Measurements from ENCODE around the gene THPO.

The THPO gene

DNA sequence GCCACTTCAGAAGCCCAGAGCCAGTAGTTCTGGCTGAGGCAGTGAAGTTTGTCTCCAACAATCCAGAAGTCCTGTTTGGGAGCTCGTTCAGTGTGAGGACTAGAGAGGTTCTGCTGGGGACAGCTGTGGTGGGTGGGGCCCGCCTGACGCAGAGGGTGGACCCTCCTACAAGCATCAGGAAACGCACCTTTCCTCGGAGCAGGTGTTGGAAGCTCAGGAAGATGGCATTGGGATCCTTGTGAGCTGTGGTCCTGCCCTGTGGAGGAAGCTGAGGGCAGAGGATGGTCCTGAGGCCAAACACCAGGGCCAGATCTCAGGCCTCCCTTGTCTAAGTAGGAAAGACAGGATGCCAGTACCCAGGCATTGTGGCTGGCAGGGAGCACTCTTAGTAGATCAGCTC, 5.1 kb downstream of the THPO start:
- H3K9me3 ChIP-seq (replicated peaks in 1 of 11), result no peaks in the 10 kb centered on the region
- TF ChIP-seq Cebpa-rat (IDR thresholded peaks at IDR 0.05), result no peak
- peaks cover 7 to 45% (median 34%) of the 10 kb centered on the region in 11 experiments; a peak in 18 of 22 replicates for H4K20me1 ChIP-seq
- H3K9ac ChIP-seq, result peak overlapping the region in 3 of 11 experiments; percentile 1 to 28 (median 9); a peak in 1 of 22 replicates
- peaks cover 19 to 30% (median 26%) of the 10 kb centered on the region in 11 experiments for H3K36me3 ChIP-seq
- peaks cover 0 to 15% (median 7%) of the 10 kb centered on the region in 10 experiments; a peak in 12 of 20 replicates for H3K4me1 ChIP-seq
- H3K4me2 ChIP-seq, result peak overlapping the region in 1 of 11 experiments; percentile 23; a peak in 2 of 22 replicates
- H3K27ac ChIP-seq, result no peak overlapping the region
- H3K4me3 ChIP-seq, result no peak overlapping the region
- H3K27me3 ChIP-seq, result peaks cover 8 to 22% (median 12%) of the 10 kb centered on the region in 11 experiments

DNA sequence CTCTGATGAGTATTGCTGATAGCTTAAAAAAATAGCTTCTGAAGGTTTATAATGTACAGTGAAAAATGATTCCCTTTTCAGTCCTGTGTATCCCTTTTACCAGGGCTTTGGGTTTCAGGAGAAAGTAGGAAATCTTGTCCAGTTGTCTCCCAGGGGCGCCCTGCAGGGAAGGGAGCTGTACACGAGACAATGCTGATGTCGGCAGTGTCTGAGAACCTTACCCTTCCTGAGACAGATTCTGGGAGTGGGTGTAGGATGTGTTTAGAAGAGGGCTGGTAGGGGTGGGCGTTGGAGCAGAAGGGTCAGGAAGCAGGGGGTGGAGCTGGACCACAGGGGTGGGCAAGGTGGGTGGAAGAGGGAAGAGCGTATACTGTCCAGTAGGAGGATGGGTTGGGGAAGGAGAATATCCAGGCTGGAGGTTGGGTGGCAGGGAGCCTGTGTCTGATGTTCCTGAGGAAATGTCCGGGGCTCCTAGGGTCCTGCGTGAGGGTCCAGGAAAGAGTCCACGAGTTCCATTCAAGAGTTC, 5.6 kb downstream of the THPO start:
- H3K4me1 ChIP-seq, result peaks cover 0 to 15% (median 5%) of the 10 kb centered on the region in 10 experiments; a peak in 11 of 20 replicates
- no peak overlapping the region for H3K4me3 ChIP-seq
- no peaks in the 10 kb centered on the region for H3K9me3 ChIP-seq (replicated peaks in 1 of 11)
- no peak overlapping the region for H3K27ac ChIP-seq
- peaks cover 24 to 36% (median 31%) of the 10 kb centered on the region in 11 experiments for H3K36me3 ChIP-seq
- no peak for TF ChIP-seq Cebpa-rat (IDR thresholded peaks at IDR 0.05)
- peak overlapping the region in 1 of 11 experiments; percentile 28; a peak in 1 of 22 replicates for H3K9ac ChIP-seq
- peaks cover 9 to 46% (median 36%) of the 10 kb centered on the region in 11 experiments; a peak in 18 of 22 replicates for H4K20me1 ChIP-seq
- peak overlapping the region in 2 of 11 experiments; percentile 21 to 23; a peak in 2 of 22 replicates for H3K4me2 ChIP-seq
- H3K27me3 ChIP-seq, result peaks cover 2 to 16% (median 7%) of the 10 kb centered on the region in 11 experiments; a peak in 21 of 22 replicates

GRCh38 chr3:184371570-184372018, 6.4 kb downstream of the THPO start:
- Histone ChIP-seq H3K27me3 (peaks cover 0 to 12% (median 0%) of the 10 kb centered on the region in 11 experiments; a peak in 5 of 22 replicates), H3K27ac (no peak overlapping the region), H3K4me2 (peak overlapping the region in 2 of 11 experiments; percentile 11 to 35; a peak in 1 of 22 replicates), H3K9ac (no peak overlapping the region), H3K9me3 (replicated peaks in 1 of 11) (no peaks in the 10 kb centered on the region), H3K36me3 (peaks cover 31 to 43% (median 39%) of the 10 kb centered on the region in 11 experiments), H4K20me1 (peaks cover 14 to 50% (median 41%) of the 10 kb centered on the region in 11 experiments; a peak in 18 of 22 replicates), H3K4me1 (peaks cover 0 to 18% (median 6%) of the 10 kb centered on the region in 10 experiments; a peak in 12 of 20 replicates), H3K4me3 (no peak overlapping the region)
- no peak for TF ChIP-seq Cebpa-rat (IDR thresholded peaks at IDR 0.05)

DNA sequence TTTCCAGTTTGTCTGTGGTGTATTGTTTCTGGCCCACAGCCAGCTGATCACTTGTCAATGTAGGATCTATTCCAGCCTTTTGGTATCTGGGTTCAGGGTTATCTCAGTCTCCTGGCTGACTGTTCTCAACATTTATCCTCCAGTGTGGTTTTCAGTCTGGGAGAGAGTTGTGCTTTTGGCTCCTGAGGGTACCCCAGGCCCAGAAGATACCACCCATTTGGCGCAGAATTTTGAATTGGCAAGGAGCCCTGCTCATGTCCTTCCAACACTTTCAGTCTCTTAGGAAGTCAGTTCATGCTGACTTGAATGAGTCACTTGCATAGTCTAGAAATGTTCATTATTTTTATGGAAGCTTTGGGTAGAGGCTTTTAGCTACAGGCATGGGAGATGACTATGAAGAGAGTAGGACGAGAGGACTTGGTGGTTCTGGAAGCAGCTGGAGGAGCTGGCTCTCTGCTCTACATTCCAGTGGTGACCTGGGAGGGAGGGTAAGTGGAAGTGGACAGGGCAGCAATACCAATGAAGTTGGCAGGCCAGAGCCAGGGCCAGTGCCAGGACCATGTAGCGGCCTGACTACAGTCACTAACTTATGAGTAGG, 9.3 kb downstream of the THPO start:
- peaks cover 52 to 69% (median 59%) of the 10 kb centered on the region in 11 experiments for H3K36me3 ChIP-seq
- no peak overlapping the region for H3K4me2 ChIP-seq
- no peak overlapping the region for H3K4me3 ChIP-seq
- H3K9ac ChIP-seq, result no peak overlapping the region; a peak in 2 of 22 replicates
- H3K27me3 ChIP-seq, result no peaks in the 10 kb centered on the region
- no peak overlapping the region for H3K27ac ChIP-seq
- no peaks in the 10 kb centered on the region for H3K9me3 ChIP-seq (replicated peaks in 1 of 11)
- no peak for TF ChIP-seq Cebpa-rat (IDR thresholded peaks at IDR 0.05)
- H4K20me1 ChIP-seq, result peaks cover 14 to 68% (median 58%) of the 10 kb centered on the region in 11 experiments; a peak in 19 of 22 replicates
- peaks cover 17 to 46% (median 28%) of the 10 kb centered on the region in 10 experiments for H3K4me1 ChIP-seq

- Histone ChIP-seq H3K9me3 (replicated peaks in 1 of 11) (no peaks in the 10 kb centered on the region), H3K27me3 (no peaks in the 10 kb centered on the region), H3K36me3 (peaks cover 52 to 69% (median 59%) of the 10 kb centered on the region in 11 experiments), H3K4me1 (peaks cover 18 to 46% (median 30%) of the 10 kb centered on the region in 10 experiments), H4K20me1 (peaks cover 14 to 68% (median 58%) of the 10 kb centered on the region in 11 experiments; a peak in 19 of 22 replicates), H3K27ac (no peak overlapping the region), H3K4me2 (no peak overlapping the region), H3K4me3 (no peak overlapping the region), H3K9ac (no peak overlapping the region)
- TF ChIP-seq Cebpa-rat (IDR thresholded peaks at IDR 0.05), result no peak
These were observed 9.9 kb downstream of the THPO start for GRCh38 chr3:184368116-184368515.

DNA sequence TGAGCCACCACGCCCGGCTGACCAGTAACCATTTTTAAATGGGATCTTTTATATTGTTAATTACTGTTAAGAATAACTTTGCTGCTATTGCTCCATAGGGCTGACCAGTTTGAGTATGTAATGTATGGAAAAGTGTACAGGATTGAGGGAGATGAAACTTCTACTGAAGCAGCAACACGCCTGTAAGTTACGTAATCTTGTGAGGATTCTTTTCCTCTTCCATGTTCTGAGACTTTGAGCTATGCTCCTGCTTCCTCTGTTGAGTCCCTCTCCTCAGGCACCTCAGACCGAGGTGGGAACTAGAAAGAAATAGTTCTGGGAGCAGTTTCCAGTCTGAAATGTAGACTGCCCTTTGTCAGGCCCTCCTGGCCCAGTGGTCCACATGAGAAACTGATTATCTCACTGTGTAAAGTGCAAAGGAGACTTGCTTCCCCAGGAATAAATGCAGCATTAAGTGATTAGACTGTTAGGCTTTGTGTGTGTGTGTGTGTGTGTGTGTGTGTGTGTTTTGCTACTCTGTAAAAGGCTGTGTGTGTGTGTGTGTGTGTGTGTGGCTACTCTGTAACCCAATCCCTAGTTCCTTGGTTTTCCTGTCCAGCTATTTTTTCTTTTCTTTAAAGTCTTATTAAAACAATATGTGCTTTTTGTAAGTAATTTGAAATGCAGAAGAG, 11.3 kb downstream of the THPO start:
- peak in 3 of 11 experiments; percentile 7 to 57 (median 9); a peak in 2 of 22 replicates for TF ChIP-seq Cebpa-rat (IDR thresholded peaks at IDR 0.05)
- H3K4me2 ChIP-seq, result peak overlapping the region in 3 of 11 experiments; percentile 5 to 29 (median 22); a peak in 2 of 22 replicates
- no peak overlapping the region for H3K27ac ChIP-seq
- peak overlapping the region in 6 of 11 experiments; percentile 17 to 47 (median 22); a peak in 4 of 22 replicates for H3K9ac ChIP-seq
- H3K4me1 ChIP-seq, result peaks cover 18 to 38% (median 30%) of the 10 kb centered on the region in 10 experiments
- peaks cover 14 to 66% (median 58%) of the 10 kb centered on the region in 11 experiments; a peak in 19 of 22 replicates for H4K20me1 ChIP-seq
- peaks cover 52 to 69% (median 59%) of the 10 kb centered on the region in 11 experiments for H3K36me3 ChIP-seq
- no peaks in the 10 kb centered on the region for H3K27me3 ChIP-seq
- H3K9me3 ChIP-seq (replicated peaks in 1 of 11), result no peaks in the 10 kb centered on the region
- no peak overlapping the region for H3K4me3 ChIP-seq

GRCh38 chr3:184362668-184363546, 15.1 kb downstream of the THPO start:
- H3K36me3 ChIP-seq, result peaks cover 31 to 46% (median 37%) of the 10 kb centered on the region in 11 experiments
- TF ChIP-seq Cebpa-rat (IDR thresholded peaks at IDR 0.05), result no peak
- peak overlapping the region; percentile 80 to 93 (median 90) for H3K9ac ChIP-seq
- peaks cover 3 to 39% (median 26%) of the 10 kb centered on the region in 11 experiments; a peak in 18 of 22 replicates for H4K20me1 ChIP-seq
- H3K4me3 ChIP-seq, result peak overlapping the region; percentile 72 to 91 (median 84)
- no peaks in the 10 kb centered on the region for H3K27me3 ChIP-seq
- no peaks in the 10 kb centered on the region for H3K9me3 ChIP-seq (replicated peaks in 1 of 11)
- H3K27ac ChIP-seq, result peak overlapping the region; percentile 84 to 93 (median 90)
- peak overlapping the region; percentile 89 to 100 (median 98) for H3K4me2 ChIP-seq
- H3K4me1 ChIP-seq, result peaks cover 31 to 44% (median 40%) of the 10 kb centered on the region in 10 experiments

Measured in BLaER1 treated with 17β-estradiol and CSF1 and Interleukin-3, amounts not matched to agents 10 nM and 100 nM (cell line).